HG03460 (cell line): ENCODE results near the gene GUCA2B.

Experiments used
- ATAC-seq: cut with Tn5 transposase; IDR thresholded peaks from one replicate; pipeline ENCODE4 v1.9.1; 2021; ENCODE audit not compliant: unreplicated experiment

The GUCA2B gene

DNA sequence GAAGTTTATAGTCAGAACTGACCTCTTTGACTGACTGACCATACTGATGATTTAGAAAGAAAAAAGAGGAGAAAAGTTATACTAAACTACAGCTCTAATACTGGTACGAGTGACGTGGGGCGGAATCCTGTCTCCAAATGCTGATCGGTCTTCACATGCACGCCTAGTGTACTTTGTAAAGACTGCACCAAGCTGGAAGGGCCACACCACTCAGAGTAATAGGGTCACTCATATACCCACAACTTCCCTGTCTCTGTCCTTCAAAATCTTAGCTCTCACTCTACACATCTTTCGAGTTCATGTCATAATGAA lies 30.7 kb downstream of the GUCA2B start:
- ATAC-seq: no peak

DNA sequence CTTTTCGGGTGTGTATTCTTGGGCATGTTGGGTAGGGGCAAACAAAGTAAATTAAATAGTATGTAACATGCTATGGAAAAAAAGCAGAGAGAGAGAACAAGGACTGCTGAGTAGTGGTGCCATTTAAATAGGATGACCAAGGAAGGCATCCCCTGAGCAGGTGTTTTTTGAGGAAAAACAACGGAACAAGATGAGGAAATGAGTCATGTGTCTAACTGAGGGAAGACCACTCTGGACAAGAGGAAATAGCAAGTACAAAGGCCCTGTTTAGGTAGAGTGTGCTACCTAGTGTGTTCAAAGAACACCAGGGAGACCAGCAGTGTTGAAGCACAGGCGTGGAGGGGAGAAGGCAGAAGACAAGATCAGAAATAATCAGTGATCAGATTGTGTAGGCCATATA lies 31.4 kb downstream of the GUCA2B start:
- ATAC-seq: no peak

DNA sequence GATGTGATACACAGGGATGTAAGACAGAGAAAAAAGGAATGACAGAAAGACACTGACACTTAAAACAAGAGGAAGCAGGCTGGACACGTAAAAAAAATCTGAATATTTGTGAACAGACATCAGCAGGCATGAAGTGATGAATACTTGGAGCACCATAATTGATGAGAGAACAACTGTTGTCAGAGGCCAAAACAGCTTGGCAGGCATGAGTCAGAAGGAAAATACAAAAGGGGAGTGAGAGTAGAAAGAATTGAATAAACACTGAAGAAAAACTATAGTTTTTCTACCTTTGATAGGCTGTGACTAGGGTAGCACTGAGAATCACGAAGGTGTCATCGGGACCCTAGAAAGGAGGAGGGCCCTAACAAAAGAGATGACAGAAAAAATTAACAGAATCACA lies 32.9 kb downstream of the GUCA2B start:
- ATAC-seq: no peak

DNA sequence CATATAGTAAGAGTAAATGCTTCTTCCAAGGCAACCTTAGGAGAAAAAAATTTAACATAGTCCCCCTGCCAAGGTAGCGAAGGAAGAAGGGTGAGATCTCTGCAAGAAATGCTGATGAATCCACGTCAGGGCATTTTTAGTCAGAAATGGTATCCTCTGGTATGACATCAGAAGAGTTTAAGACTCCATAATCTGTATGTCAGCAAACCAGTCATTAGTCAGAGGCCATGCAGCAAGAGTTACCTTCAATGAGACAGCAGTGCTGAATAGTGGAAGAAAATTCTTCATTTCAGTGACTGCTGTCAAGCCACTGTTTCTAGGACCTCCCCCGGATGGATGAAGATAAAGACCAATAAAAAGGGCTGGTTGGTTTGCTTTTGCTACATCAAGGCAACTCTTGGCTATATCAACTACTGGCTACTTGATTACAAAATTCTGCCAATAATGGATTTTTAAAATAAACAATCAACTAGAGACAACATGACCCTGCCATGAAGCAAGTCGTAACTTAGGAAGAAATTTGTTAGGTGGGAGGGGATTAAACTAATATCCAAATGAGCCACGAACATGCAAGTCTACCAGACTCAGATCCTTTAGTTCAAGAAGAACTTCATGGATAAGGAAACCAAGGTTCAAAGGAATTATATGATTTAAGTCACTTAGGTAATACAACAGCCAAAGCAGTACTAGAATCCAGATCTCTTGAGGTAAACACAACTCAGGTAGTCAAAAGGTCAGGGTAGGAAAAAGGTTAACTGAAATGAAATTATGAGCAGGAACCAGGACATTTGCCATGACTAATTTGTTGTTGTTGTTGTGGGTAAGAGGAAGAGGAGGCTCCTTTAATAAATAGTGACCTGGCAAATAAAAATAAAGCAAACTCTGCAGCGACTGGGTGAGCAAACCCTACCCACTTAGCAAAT lies 37.0 kb downstream of the GUCA2B start:
- no peak for ATAC-seq

DNA sequence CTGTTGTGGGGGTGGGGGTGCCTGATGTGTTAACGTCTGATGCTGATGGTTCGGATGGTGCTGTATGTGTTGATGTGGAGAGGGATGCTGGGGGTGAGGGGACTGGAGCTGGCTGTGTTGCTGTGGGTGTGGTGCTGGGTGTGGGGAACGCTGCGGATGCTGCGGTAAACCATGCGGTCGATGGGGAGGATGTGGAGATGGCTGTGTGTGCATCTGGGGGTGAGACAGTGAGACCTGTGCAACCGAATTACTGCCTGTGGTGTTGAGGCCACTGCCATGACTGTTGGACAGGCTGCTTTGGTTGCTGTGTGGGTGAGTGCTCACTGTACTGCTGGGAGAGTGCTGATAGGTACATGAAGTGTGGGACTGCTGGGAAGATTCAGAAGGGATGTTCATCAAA lies 38.1 kb downstream of the GUCA2B start:
- ATAC-seq: no peak

DNA sequence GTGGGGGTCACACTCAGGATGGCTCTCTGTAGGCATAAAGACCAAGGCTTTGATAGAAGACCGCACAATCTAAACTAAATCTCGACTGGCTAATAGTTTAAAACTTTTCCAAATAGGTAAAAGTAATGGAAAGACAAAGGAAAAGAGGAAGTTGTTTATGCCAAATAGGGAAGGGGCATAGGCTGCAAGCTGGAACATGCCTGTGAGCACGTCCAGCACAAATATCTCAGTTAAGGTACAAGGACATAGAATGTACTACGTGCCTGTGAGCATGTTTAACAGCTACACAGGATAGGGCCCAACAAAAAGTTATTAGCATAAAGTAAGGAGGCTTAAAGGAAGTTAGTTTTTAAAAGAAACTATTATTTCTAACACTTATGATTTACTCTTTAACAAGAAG lies 38.9 kb downstream of the GUCA2B start:
- no peak for ATAC-seq

DNA sequence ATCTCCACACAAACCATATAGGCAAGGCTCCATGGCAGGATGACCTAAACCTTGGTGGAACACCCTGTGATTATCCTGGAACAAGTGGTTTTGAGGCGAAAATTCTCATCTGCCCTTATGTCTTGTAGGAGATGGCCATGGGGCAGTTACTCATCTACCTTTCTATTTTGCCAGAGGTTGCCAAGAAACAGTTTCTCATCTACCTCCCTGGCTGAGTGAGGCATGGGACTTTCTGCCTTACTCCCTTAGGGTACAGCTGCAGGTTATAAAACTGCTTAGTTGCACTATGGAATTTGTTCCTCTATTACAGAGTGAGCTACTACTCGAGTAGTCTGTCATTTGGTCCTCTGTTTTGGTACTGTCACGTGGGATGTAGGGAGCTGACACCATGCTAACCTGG lies 42.6 kb downstream of the GUCA2B start:
- ATAC-seq: no peak

DNA sequence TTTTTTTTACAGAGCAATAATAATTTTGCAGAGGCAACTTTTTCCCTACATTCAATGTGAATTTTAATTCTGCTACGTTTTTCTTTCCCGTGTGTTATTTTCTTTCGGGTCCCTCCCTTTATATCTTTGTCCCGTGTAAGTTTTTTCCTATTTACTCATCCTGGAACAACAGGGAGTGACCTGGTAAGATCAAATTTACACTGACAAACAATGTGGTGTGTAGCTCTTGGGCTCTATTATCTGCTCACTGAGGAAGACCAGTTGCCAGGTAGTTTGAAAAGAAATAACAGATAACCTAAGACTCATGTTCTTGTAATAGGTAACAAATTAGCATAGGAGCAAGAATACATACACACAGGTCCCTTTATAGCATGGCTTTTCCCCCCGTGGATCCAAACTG lies 45.0 kb downstream of the GUCA2B start:
- no peak for ATAC-seq

DNA sequence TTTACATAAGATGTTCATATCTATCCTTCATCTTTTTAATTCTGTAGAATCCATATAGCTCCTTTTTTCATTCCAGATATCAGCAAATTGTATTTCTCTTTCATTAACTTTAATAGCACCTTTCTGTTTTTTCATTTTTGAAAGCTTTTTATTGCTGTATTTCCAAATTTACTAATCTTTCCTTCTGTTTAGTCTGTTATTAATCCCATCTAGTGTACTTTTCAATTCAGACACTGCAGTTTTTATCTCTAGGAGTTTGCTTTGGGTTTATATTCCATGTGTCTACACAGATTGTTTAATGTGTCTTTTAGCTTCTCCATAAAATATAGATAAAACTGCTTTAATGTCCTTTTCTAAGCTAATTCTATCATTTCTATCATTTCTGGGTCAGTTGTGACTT lies 48.8 kb downstream of the GUCA2B start:
- ATAC-seq: no peak
